MCF 10A (cell line): Measurements from ENCODE around the gene CACNA1D. TPM values are rescaled to one million over a fixed set of nuclear protein-coding genes. Genes with fewer than 3 reads are reported as not detected.

Experiments used
- BruUV-seq: library from RNA; stranded (reverse); fragments of 400-500 nt; replicated peaks from 2 replicates; lab custom pipeline; 2021; lab: Mats Ljungman, UMichigan
- CTCF ChIA-PET: fragments of 300-600 bp; sonication (Branson Sonifier 250); formaldehyde crosslinking; extraction: SDS; loops from one replicate; lab custom pipeline; 2021; ENCODE audit warnings: antibody characterized with exemption, inconsistent platforms; lab: Yijun Ruan, JAX
- POLR2A ChIA-PET: fragments of 300-600, 350-650 bp; sonication (Branson Sonifier 250); formaldehyde crosslinking; extraction: SDS; loops from one replicate; lab custom pipeline; 2020; ENCODE audit warnings: antibody characterized with exemption, inconsistent platforms; lab: Yijun Ruan, JAX
- DNase-seq: peaks from one replicate; pipeline ENCODE4 v3.0.0-alpha.2; 2018; ENCODE audit not compliant: unreplicated experiment
- H3K27ac Mint-ChIP-seq: one replicate; pipeline ENCODE4 v1.8.0; 2022; ENCODE audit warnings: mild to moderate bottlenecking, low read depth, mixed read lengths; ENCODE audit not compliant: unreplicated experiment
- H3K27me3 Mint-ChIP-seq: one replicate; pipeline ENCODE4 v1.8.0; 2022; ENCODE audit warnings: mixed read lengths; ENCODE audit not compliant: insufficient read depth, unreplicated experiment
- H3K36me3 Mint-ChIP-seq: one replicate; pipeline ENCODE4 v1.8.0; 2022; ENCODE audit warnings: mild to moderate bottlenecking, moderate library complexity, mixed read lengths; ENCODE audit not compliant: insufficient read depth, unreplicated experiment
- H3K4me1 Mint-ChIP-seq: one replicate; pipeline ENCODE4 v1.8.0; 2022; ENCODE audit warnings: mixed read lengths; ENCODE audit not compliant: insufficient read depth, unreplicated experiment
- H3K4me3 Mint-ChIP-seq: one replicate; pipeline ENCODE4 v1.8.0; 2022; ENCODE audit warnings: mild to moderate bottlenecking, moderate library complexity, mixed read lengths; ENCODE audit not compliant: unreplicated experiment
- H3K9me3 Mint-ChIP-seq: one replicate; pipeline ENCODE4 v1.8.0; 2022; ENCODE audit warnings: mixed read lengths; ENCODE audit not compliant: unreplicated experiment
- CTCF ChIP-seq: fragments of 200-600 bp; IDR thresholded peaks from one replicate; pipeline ENCODE4 v1.8.0; 2022; ENCODE audit warnings: antibody characterized with exemption, mild to moderate bottlenecking; ENCODE audit not compliant: unreplicated experiment
- intact Hi-C: fragments of 100-400 bp; cut with micrococcal nuclease; formaldehyde crosslinking; loops from 2 replicates; pipeline ENCODE4 v1.14.1; 2022
- total RNA-seq: library from RNA; stranded (reverse); gene quantifications from 2 replicates; pipeline ENCODE4 v1.2.3, GENCODE V29; 2022

CACNA1D gene
- total RNA-seq, 1 experiment from 2014 or later = 0.26 TPM

GRCh38 chr3:53823026-53823955, 328.9 kb downstream of the CACNA1D start:
- no peaks in the 10 kb centered on the region for H3K9me3 Mint-ChIP-seq
- H3K4me3 Mint-ChIP-seq = no peak overlapping the region
- intact Hi-C loops = no loop called here
- no peaks in the 10 kb centered on the region for H3K27me3 Mint-ChIP-seq
- no peak for DNase-seq
- no peak for TF ChIP-seq CTCF
- H3K4me1 Mint-ChIP-seq = peaks cover 6% of the 10 kb centered on the region
- no peak overlapping the region for H3K27ac Mint-ChIP-seq
- POLR2A ChIA-PET = no interaction called here
- CTCF ChIA-PET = no interaction called here
- BruUV-seq = no TSS peak
- H3K36me3 Mint-ChIP-seq = peaks cover 6% of the 10 kb centered on the region

- Mint-ChIP-seq H3K27ac (no peak overlapping the region), H3K9me3 (no peaks in the 10 kb centered on the region), H3K4me1 (peaks cover 6% of the 10 kb centered on the region), H3K36me3 (peaks cover 6% of the 10 kb centered on the region), H3K27me3 (no peaks in the 10 kb centered on the region), H3K4me3 (no peak overlapping the region)
- intact Hi-C loops = no loop called here
- ChIA-PET CTCF (no interaction called here), POLR2A (no interaction called here)
- no TSS peak for BruUV-seq
- no peak for TF ChIP-seq CTCF
- no peak for DNase-seq
Observed at GRCh38 chr3:53823956-53824657, 329.7 kb downstream of the CACNA1D start.

- CTCF ChIA-PET = no interaction called here
- Mint-ChIP-seq H3K4me1 (peaks cover 6% of the 10 kb centered on the region), H3K36me3 (peaks cover 6% of the 10 kb centered on the region), H3K27ac (no peak overlapping the region), H3K27me3 (no peaks in the 10 kb centered on the region), H3K4me3 (no peak overlapping the region), H3K9me3 (no peaks in the 10 kb centered on the region)
- intact Hi-C loops = no loop called here
- no peak for TF ChIP-seq CTCF
- BruUV-seq = no TSS peak
- DNase-seq = no peak
- POLR2A ChIA-PET = no interaction called here
Observed at GRCh38 chr3:53824795-53825194, 330.4 kb downstream of the CACNA1D start.

GRCh38 chr3:53826048-53826447, 331.6 kb downstream of the CACNA1D start:
- no peaks in the 10 kb centered on the region for H3K36me3 Mint-ChIP-seq
- ChIA-PET CTCF (interaction anchor here (0.6 to 0.9 kb wide), 2 partner anchors 21 to 1805 kb away, joined by 3 read pairs; no protein-coding TSS in a partner anchor), POLR2A (no interaction called here)
- H3K4me1 Mint-ChIP-seq = peaks cover 6% of the 10 kb centered on the region
- no TSS peak for BruUV-seq
- intact Hi-C loops = no loop called here
- H3K9me3 Mint-ChIP-seq = no peaks in the 10 kb centered on the region
- no peak for DNase-seq
- H3K27me3 Mint-ChIP-seq = no peaks in the 10 kb centered on the region
- TF ChIP-seq CTCF = no peak
- H3K27ac Mint-ChIP-seq = no peak overlapping the region
- H3K4me3 Mint-ChIP-seq = no peak overlapping the region
